AG04450 (cell line): ENCODE data around the gene C6orf15. TPM values are rescaled to one million over a fixed set of nuclear protein-coding genes. Genes with fewer than 3 reads are reported as not detected.

Source experiments
- CTCF ChIA-PET: fragments of 300-600, 350-600 bp; formaldehyde crosslinking; extraction: SDS; loops from one replicate; lab custom pipeline; 2022; ENCODE audit warnings: antibody characterized with exemption, inconsistent platforms; lab: Charles Lee
- POLR2A ChIA-PET: fragments of 350-600 bp; formaldehyde crosslinking; extraction: SDS; loops from one replicate; lab custom pipeline; 2021; ENCODE audit warnings: antibody characterized with exemption, inconsistent platforms; lab: Yijun Ruan, JAX
- DNase-seq: peaks from one replicate; pipeline ENCODE4 v3.0.0-alpha.2; 2011; ENCODE audit warnings: low read depth, low spot score
- H3K27ac ChIP-seq: one replicate; pipeline ENCODE4 v1.5.1; 2012; ENCODE audit warnings: low read depth, low read length, control low read depth
- H3K27me3 ChIP-seq: one replicate; pipeline ENCODE4 v1.6.0; 2012; ENCODE audit warnings: low read length; ENCODE audit not compliant: control insufficient read depth, insufficient read depth
- H3K4me3 ChIP-seq: 2 replicates; pipeline ENCODE4 v1.5.1; 2011; ENCODE audit warnings: mild to moderate bottlenecking, low read depth, low read length, control low read depth
- H3K9me3 ChIP-seq: 2 replicates; pipeline ENCODE4 v1.5.1; 2012; ENCODE audit warnings: low read length; ENCODE audit not compliant: control insufficient read depth, insufficient read depth
- polyA plus RNA-seq: library from polyadenylated mRNA; depleted of rRNA; stranded (reverse); fragments of >200 nt; gene quantifications from 2 replicates; pipeline ENCODE4 v1.2.3, GENCODE V29; 2011
- TF ChIP-seq, protein P1 (sequence below): IDR thresholded peaks from 2 replicates; pipeline ENCODE4 v1.5.1; 2011; ENCODE audit warnings: low read depth, low read length, control low read depth, inconsistent platforms

Gene C6orf15
- polyA plus RNA-seq, 1 experiment = not detected

DNA sequence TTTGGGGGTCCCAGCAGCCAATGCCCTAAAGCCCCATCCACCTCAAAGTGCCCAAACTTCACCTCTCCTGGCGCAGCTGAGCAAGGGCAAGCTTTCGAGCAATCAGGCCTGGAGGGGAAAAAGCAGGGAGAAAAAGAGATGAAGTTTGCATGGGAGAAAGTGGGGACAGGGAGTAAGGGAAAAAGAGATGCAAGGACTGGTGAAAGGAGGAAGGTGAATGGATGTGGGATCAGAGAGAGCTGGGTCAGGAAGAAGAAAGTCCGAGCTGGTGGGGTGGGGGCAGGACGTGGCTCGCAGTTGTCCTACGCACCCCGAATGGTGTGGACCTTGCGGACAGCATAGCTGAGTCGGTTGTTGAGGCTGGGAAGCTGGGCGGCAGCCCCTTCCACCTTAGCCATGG, 33.0 kb upstream of the C6orf15 start:
- ChIA-PET CTCF (interaction anchor here (0.6 to 2.0 kb wide), 3 partner anchors 47 to 1544 kb away, joined by 3 to 8 read pairs (median 4); no protein-coding TSS in a partner anchor), POLR2A (no interaction called here)
- DNase-seq = no peak
- Histone ChIP-seq H3K27ac (no peak overlapping the region), H3K4me3 (no peak overlapping the region), H3K27me3 (no peaks in the 10 kb centered on the region), H3K9me3 (no peaks in the 10 kb centered on the region; the same call in 1 of the 2 replicates)
- TF ChIP-seq, protein P1, sequence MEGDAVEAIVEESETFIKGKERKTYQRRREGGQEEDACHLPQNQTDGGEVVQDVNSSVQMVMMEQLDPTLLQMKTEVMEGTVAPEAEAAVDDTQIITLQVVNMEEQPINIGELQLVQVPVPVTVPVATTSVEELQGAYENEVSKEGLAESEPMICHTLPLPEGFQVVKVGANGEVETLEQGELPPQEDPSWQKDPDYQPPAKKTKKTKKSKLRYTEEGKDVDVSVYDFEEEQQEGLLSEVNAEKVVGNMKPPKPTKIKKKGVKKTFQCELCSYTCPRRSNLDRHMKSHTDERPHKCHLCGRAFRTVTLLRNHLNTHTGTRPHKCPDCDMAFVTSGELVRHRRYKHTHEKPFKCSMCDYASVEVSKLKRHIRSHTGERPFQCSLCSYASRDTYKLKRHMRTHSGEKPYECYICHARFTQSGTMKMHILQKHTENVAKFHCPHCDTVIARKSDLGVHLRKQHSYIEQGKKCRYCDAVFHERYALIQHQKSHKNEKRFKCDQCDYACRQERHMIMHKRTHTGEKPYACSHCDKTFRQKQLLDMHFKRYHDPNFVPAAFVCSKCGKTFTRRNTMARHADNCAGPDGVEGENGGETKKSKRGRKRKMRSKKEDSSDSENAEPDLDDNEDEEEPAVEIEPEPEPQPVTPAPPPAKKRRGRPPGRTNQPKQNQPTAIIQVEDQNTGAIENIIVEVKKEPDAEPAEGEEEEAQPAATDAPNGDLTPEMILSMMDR = no peak

DNA sequence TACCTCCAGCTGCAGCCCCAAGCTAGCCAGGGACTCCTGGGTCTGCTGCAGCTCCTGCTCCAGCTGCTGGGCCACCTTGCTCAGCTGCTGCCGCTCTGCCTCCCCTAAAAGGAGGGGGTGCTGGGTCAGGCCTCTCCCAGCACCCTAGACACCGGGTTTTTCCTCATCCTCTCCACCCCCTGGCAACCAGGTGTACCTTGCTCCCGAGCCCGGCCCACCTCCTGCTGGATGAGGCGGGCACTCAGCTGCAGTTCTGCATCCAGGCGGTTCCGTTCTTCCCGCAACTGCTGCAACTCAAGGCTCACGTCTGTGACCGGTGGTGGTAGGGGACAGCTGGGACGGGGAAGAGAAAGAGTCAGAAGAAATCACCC, 32.6 kb upstream of the C6orf15 start:
- Histone ChIP-seq H3K27ac (no peak overlapping the region), H3K4me3 (no peak overlapping the region), H3K27me3 (no peaks in the 10 kb centered on the region), H3K9me3 (no peaks in the 10 kb centered on the region; the same call in 1 of the 2 replicates)
- no peak for DNase-seq
- TF ChIP-seq, protein P1 = no peak
- ChIA-PET POLR2A (no interaction called here), CTCF (interaction anchor here (0.6 to 2.0 kb wide), 2 partner anchors 47 to 1545 kb away, joined by 3 to 8 read pairs; no protein-coding TSS in a partner anchor)

DNA sequence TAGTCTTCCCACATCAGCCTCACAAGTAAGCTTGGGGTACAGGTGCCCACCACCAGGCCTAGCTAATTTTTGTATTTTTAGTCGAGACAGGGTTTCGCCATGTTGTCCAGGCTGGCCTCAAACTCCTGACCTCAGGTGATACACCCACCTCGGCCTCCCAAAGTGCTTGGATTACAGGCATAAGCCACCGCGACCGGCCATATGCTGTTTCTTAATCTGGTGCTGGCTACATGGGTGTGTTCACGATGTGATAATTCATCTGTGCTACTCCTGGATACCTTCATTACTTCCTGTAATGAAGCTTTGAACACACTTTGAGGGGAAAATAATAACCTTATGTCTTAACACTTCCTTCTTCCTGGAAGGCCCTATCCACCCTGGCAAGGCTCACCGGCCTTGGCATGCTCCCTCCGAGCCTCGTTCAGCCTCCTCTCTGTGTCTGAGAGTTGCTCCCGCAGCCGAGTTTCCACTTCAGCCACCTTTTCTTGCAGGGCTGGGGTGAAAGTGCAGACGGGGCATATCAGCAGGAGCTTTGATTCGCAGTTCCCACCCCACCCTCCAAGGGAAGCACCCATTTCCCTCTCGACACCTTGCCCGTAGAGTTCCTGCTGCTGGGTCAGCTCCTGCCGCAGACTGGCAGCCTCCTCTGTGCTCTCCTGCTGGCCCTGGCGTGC, 32.1 kb upstream of the C6orf15 start:
- TF ChIP-seq, protein P1 = no peak
- CTCF ChIA-PET = interaction anchor here (1.2 kb wide), 1 partner anchor 52 kb away, joined by 3 read pairs; no protein-coding TSS in a partner anchor
- H3K27ac ChIP-seq = no peak overlapping the region
- H3K27me3 ChIP-seq = no peaks in the 10 kb centered on the region
- no peak overlapping the region for H3K4me3 ChIP-seq
- no peaks in the 10 kb centered on the region; the same call in 1 of the 2 replicates for H3K9me3 ChIP-seq
- POLR2A ChIA-PET = no interaction called here
- DNase-seq = no peak

DNA sequence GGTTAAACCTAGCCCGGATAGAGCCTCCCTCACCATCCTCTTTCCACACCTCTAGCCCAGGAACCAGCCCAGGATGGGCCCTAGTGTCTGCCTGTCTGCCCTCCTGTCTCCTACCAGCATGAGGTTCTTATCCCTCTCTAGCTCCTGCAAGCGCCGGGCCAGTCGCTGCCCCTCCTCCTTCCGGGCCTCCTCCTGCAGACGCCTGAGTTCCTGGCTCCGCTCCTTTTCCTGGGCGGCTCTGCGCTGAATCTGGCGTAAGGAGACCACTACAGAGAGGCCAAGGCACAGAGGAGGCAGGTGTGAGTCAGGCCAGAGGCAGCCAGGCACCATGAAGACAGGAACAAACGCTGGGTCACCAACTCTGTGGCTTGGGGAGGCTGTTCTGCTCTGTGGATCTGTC, 30.8 kb upstream of the C6orf15 start:
- DNase-seq = peak; percentile 32
- no peaks in the 10 kb centered on the region; the same call in 1 of the 2 replicates for H3K9me3 ChIP-seq
- TF ChIP-seq, protein P1 = no peak
- H3K27ac ChIP-seq = peak overlapping the region; percentile 39
- H3K4me3 ChIP-seq = no peak overlapping the region
- no peaks in the 10 kb centered on the region for H3K27me3 ChIP-seq
- POLR2A ChIA-PET = no interaction called here
- CTCF ChIA-PET = interaction anchor here (1.2 to 1.3 kb wide), 3 partner anchors 49 to 56 kb away, joined by 3 to 9 read pairs (median 5); no protein-coding TSS in a partner anchor

DNA sequence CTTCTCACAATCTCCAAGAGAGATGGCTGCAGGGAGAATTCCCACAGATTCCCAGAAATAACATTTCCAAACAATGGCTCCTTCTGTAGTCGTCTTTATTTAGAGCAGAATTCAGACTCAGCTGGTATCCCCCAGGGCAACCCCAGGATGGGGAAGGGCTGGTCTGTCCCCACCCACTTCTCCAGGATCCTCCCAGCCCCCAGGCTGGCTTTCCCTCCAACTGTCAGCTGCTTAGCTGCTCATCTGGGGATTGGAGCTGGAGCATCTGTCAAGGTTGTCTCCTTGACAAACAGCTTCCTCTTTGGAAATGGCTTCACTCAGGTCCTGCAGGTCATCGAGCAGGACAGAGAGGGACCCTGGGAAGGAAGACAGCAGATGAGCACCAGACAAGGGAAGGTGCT, 30.0 kb upstream of the C6orf15 start:
- ChIA-PET CTCF (interaction anchor here (0.8 to 1.3 kb wide), 4 partner anchors 9 to 224 kb away, joined by 4 to 9 read pairs (median 5); no protein-coding TSS in a partner anchor), POLR2A (no interaction called here)

More for the DNA sequence above, 30.0 kb upstream of the C6orf15 start:
- TF ChIP-seq, protein P1 = no peak
- H3K27ac ChIP-seq = no peak overlapping the region
- DNase-seq = no peak
- no peak overlapping the region for H3K4me3 ChIP-seq
- H3K27me3 ChIP-seq = no peaks in the 10 kb centered on the region
- no peaks in the 10 kb centered on the region; the same call in 1 of the 2 replicates for H3K9me3 ChIP-seq
